H1 (cell line): Measurements from ENCODE around the gene TPP1. TPM values are rescaled to one million over a fixed set of nuclear protein-coding genes. Genes with fewer than 3 reads are reported as not detected.
A peak's percentile ranks its signal among the peaks of the same experiment; 100 is the strongest.

ENCODE experiments used
- CTCF ChIA-PET: fragments of 300-600 bp; sonication (Branson Sonifier 250); formaldehyde crosslinking; loops from one replicate; lab custom pipeline; 2021; ENCODE audit not compliant: partially characterized antibody; lab: Charles Lee
- POLR2A ChIA-PET: fragments of 300-600 bp; sonication (Branson Sonifier 250); formaldehyde crosslinking; loops from one replicate; lab custom pipeline; 2021; ENCODE audit warnings: inconsistent platforms; ENCODE audit not compliant: partially characterized antibody; lab: Charles Lee
- DNase-seq, 2 experiments: peaks; one replicate each; pipeline versions ENCODE4 v3.0.0 to v3.0.0-alpha.2; 2010 to 2022; ENCODE audit warnings: low spot score in 2 of 2, low read depth in 1 of 2, mixed read lengths in 1 of 2
- FAIRE-seq: peaks from 2 replicates; lab custom pipeline; 2011; peaks lifted over from hg19 to GRCh38; lab: Jason Lieb, UNC
- H2AFZ ChIP-seq: 2 replicates; pipeline ENCODE4 v1.8.1; 2012; ENCODE audit warnings: low read length, inconsistent platforms
- H2AK5ac ChIP-seq: 2 replicates; pipeline ENCODE4 v1.6.1; 2013; ENCODE audit warnings: low read depth, low read length
- H2BK120ac ChIP-seq: replicated peaks from 2 replicates; pipeline ENCODE3; 2013; ENCODE audit warnings: low read depth, low read length, inconsistent platforms
- H2BK12ac ChIP-seq: 2 replicates; pipeline ENCODE4 v1.6.1; 2013; ENCODE audit warnings: low read depth, low read length
- H2BK15ac ChIP-seq: 2 replicates; pipeline ENCODE4 v1.6.1; 2013; ENCODE audit warnings: low read length
- H2BK20ac ChIP-seq: 2 replicates; pipeline ENCODE4 v1.6.1; 2013; ENCODE audit warnings: low read length
- H2BK5ac ChIP-seq: 2 replicates; pipeline ENCODE4 v1.6.1; 2013; ENCODE audit warnings: low read depth, low read length
- H3K14ac ChIP-seq: 2 replicates; pipeline ENCODE4 v1.6.1; 2013; ENCODE audit warnings: inconsistent platforms; ENCODE audit not compliant: insufficient read length
- H3K18ac ChIP-seq: 2 replicates; pipeline ENCODE4 v1.6.1; 2013; ENCODE audit warnings: low read length; ENCODE audit errors: extremely low read depth
- H3K23ac ChIP-seq: 2 replicates; pipeline ENCODE4 v1.6.1; 2013; ENCODE audit warnings: inconsistent platforms; ENCODE audit not compliant: insufficient read length
- H3K23me2 ChIP-seq: 2 replicates; pipeline ENCODE4 v1.6.1; 2013; ENCODE audit warnings: low read depth, low read length
- H3K27ac ChIP-seq: 2 replicates; pipeline ENCODE4 v1.6.1; 2011; ENCODE audit warnings: low read depth, low read length, inconsistent platforms
- H3K27me3 ChIP-seq, 4 experiments: replicated peaks in 1 of 4; 1 replicate in 1 of 4; 2 replicates in 3 of 4; pipeline versions ENCODE4 v1.6.1 to v1.8.1; 2011 to 2013; ENCODE audit warnings: low read length in 3 of 4, mild to moderate bottlenecking in 3 of 4, inconsistent platforms in 2 of 4, mixed read lengths in 2 of 4, moderate library complexity in 1 of 4; ENCODE audit not compliant: control insufficient read depth in 3 of 4, insufficient read depth in 3 of 4; ENCODE audit errors: extremely low read depth in 1 of 4
- H3K36me3 ChIP-seq, 4 experiments: 2 replicates each; pipeline versions ENCODE4 v1.6.1 to v1.8.1; 2011 to 2013; ENCODE audit warnings: mild to moderate bottlenecking in 4 of 4, low read length in 3 of 4, moderate library complexity in 2 of 4, control low read depth in 1 of 4, inconsistent platforms in 1 of 4; ENCODE audit not compliant: insufficient read depth in 4 of 4, control insufficient read depth in 2 of 4
- H3K4ac ChIP-seq: replicated peaks from 2 replicates; pipeline ENCODE3; 2013; ENCODE audit warnings: low read length, low read depth, mixed read lengths, inconsistent platforms; ENCODE audit not compliant: insufficient read length
- H3K4me1 ChIP-seq, 4 experiments: replicated peaks in 1 of 4; 1 replicate in 1 of 4; 2 replicates in 3 of 4; pipeline versions ENCODE4 v1.6.1 to v1.8.1; 2011 to 2013; ENCODE audit warnings: low read length in 3 of 4, inconsistent platforms in 2 of 4, mixed read lengths in 1 of 4; ENCODE audit not compliant: insufficient read depth in 4 of 4, control insufficient read depth in 3 of 4
- H3K4me2 ChIP-seq, 2 experiments: 2 replicates each; pipeline versions ENCODE4 v1.6.1 to v1.8.1; 2011 to 2013; ENCODE audit warnings: low read depth in 2 of 2, low read length in 2 of 2, control low read depth in 1 of 2, inconsistent platforms in 1 of 2, mild to moderate bottlenecking in 1 of 2; ENCODE audit not compliant: insufficient read depth in 1 of 2
- H3K4me3 ChIP-seq, 4 experiments: fragments of 200-600, 300-600 bp in 1 of 4; sonication (generic), shearing (Covaris generic), sonication (Bioruptor Twin) in 1 of 4; 2 replicates each; pipeline versions ENCODE4 v1.5.1 to v1.8.1; 2011 to 2016; ENCODE audit warnings: low read length in 4 of 4, low read depth in 3 of 4, control low read depth in 2 of 4, inconsistent platforms in 2 of 4, mild to moderate bottlenecking in 2 of 4, mixed read lengths in 1 of 4, moderate library complexity in 1 of 4; ENCODE audit not compliant: insufficient read depth in 2 of 4; ENCODE audit errors: extremely low read depth in 1 of 4
- H3K56ac ChIP-seq: replicated peaks from 2 replicates; pipeline ENCODE3; 2013; ENCODE audit warnings: low read depth, mild to moderate bottlenecking, mixed read lengths, low read length, inconsistent platforms; ENCODE audit not compliant: insufficient read length
- H3K79me1 ChIP-seq: 2 replicates; pipeline ENCODE4 v1.6.1; 2013; ENCODE audit warnings: low read depth, low read length, control low read depth
- H3K79me2 ChIP-seq, 2 experiments: 2 replicates each; pipeline versions ENCODE4 v1.6.1 to v1.8.1; 2012 to 2013; ENCODE audit warnings: low read length in 2 of 2, mild to moderate bottlenecking in 2 of 2, inconsistent platforms in 1 of 2; ENCODE audit not compliant: insufficient read depth in 2 of 2, control insufficient read depth in 1 of 2
- H3K9ac ChIP-seq, 4 experiments: replicated peaks in 1 of 4; 1 replicate in 1 of 4; 2 replicates in 3 of 4; pipeline versions ENCODE4 v1.6.1 to v1.8.1; 2011 to 2013; ENCODE audit warnings: low read depth in 3 of 4, low read length in 3 of 4, control low read depth in 2 of 4, mild to moderate bottlenecking in 2 of 4, moderate library complexity in 2 of 4, inconsistent platforms in 1 of 4; ENCODE audit errors: extremely low read depth in 1 of 4
- H3K9me3 ChIP-seq, 2 experiments: 2 replicates each; pipeline versions ENCODE4 v1.6.1 to v1.8.1; 2012 to 2013; ENCODE audit warnings: mild to moderate bottlenecking in 2 of 2, moderate library complexity in 2 of 2, control low read depth in 1 of 2, inconsistent platforms in 1 of 2, low read depth in 1 of 2, low read length in 1 of 2, mixed read lengths in 1 of 2; ENCODE audit not compliant: insufficient read depth in 2 of 2
- H4K20me1 ChIP-seq, 2 experiments: replicated peaks in 1 of 2; 2 replicates each; pipeline versions ENCODE3 to v1.8.1; 2011 to 2013; ENCODE audit warnings: inconsistent platforms in 2 of 2, low read length in 2 of 2, mild to moderate bottlenecking in 1 of 2; ENCODE audit not compliant: insufficient read depth in 2 of 2, control insufficient read depth in 1 of 2
- H4K5ac ChIP-seq: 2 replicates; pipeline ENCODE4 v1.6.1; 2013; ENCODE audit warnings: low read length, low read depth, mixed read lengths, inconsistent platforms; ENCODE audit not compliant: insufficient read length
- H4K8ac ChIP-seq: 2 replicates; pipeline ENCODE4 v1.8.0; 2013; ENCODE audit warnings: mild to moderate bottlenecking, moderate library complexity, low read length, inconsistent platforms; ENCODE audit not compliant: insufficient read depth; ENCODE audit errors: extremely low read depth
- H4K91ac ChIP-seq: replicated peaks from 2 replicates; pipeline ENCODE3; 2013; ENCODE audit warnings: low read length, mixed read lengths, inconsistent platforms; ENCODE audit not compliant: insufficient read length
- WGBS, 2 experiments: shearing (Covaris generic) in 1 of 2; methylation state at CpG; one replicate each; pipeline versions ENCODE4 v1.1.6 to v1.1.7; 2013 to 2015; ENCODE audit warnings: low lambda C conversion rate in 2 of 2, mixed read lengths in 2 of 2, inconsistent platforms in 1 of 2, low coverage in 1 of 2, missing lambda C conversion rate in 1 of 2; ENCODE audit not compliant: insufficient replicate concordance in 2 of 2, insufficient coverage in 1 of 2, insufficient read length in 1 of 2; ENCODE audit errors: extremely low coverage in 1 of 2, missing lambda C conversion rate in 1 of 2; 5-methylcytosine and 5-hydroxymethylcytosine counted together
- polyA plus RNA-seq, 7 experiments: library from polyadenylated mRNA; depleted of rRNA in 3 of 7; stranded (reverse) in 5 of 7; unstranded in 2 of 7; fragments of >200 nt in 5 of 7; fragments of 200-250 nt in 2 of 7; gene quantifications; 1 replicate in 5 of 7; 2 replicates in 1 of 7; 4 replicates in 1 of 7; pipeline versions ENCODE4 v1.2.1 to v1.2.3, GENCODE V29; 2011 to 2013; ENCODE audit warnings: missing spikeins in 2 of 7, mixed read lengths in 2 of 7
- total RNA-seq: library from RNA; stranded (reverse); fragmentation: NEBNext Ultra II Directional; extraction: Animal tissue kit (Norgen Biotek cat#: 25700); gene quantifications from 2 replicates; pipeline ENCODE4 v1.2.1, GENCODE V29; 2021

TPP1 gene
- total and polyA plus RNA-seq, 2 of the 8 experiments (the other 6 are each of a cell fraction or from before 2014, with no cell fraction given) = 36.1 to 77.5 TPM

DNA sequence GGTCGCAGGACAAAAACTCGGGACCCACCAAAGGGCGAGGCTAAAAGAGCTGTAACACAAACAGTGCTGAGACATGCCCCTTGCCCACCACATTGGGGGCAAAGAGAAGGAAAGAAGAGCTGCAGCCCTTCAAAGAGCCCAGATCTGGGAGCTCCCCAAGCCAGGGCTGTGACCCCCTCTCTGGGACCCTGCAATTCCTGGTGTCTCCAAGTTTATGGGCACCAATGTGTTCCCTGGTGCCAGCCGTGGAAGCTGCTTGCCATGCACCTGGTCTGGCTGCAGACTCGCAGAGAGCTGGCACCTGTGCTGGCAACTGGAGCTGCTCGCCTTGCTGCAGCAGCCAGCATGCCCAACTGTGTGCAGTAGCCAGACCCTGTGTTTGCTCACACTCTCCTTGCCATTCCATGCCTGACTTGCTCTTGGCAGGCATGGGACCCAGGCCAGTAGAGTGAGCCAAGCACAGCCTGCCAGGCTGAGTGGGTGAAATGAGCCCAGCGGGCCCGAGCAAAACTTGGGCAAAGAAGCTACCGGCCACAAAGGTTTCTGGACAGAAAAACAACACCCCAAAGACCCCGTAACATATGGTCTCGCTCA is 31.8 kb downstream of the TPP1 start:
- H3K27ac ChIP-seq = peak overlapping the region; percentile 59; the same call in 1 of the 2 replicates
- H4K20me1 ChIP-seq = no peaks in the 10 kb centered on the region
- H4K8ac ChIP-seq = no peak overlapping the region
- DNase-seq = peak in 1 of 2 experiments; percentile 43
- H3K4me2 ChIP-seq = peak overlapping the region in 1 of 2 experiments; percentile 83; a peak in 2 of 4 replicates
- peak overlapping the region; percentile 78; the same call in 1 of the 2 replicates for H2BK5ac ChIP-seq
- no peak overlapping the region for H2BK12ac ChIP-seq
- no peaks in the 10 kb centered on the region for H3K23me2 ChIP-seq
- H2AFZ ChIP-seq = peak overlapping the region; percentile 79
- H4K91ac ChIP-seq = peak overlapping the region; percentile 7
- FAIRE-seq = no peak
- H4K5ac ChIP-seq = no peak overlapping the region
- no peak overlapping the region for H3K4ac ChIP-seq
- no peak overlapping the region for H3K56ac ChIP-seq
- H3K27me3 ChIP-seq = no peaks in the 10 kb centered on the region
- H3K9me3 ChIP-seq = peaks cover 0 to 4% of the 10 kb centered on the region in 2 experiments; a peak in 1 of 4 replicates
- H3K14ac ChIP-seq = no peak overlapping the region
- peaks cover 0 to 16% (median 10%) of the 10 kb centered on the region in 4 experiments; a peak in 5 of 7 replicates for H3K4me1 ChIP-seq
- no peak overlapping the region for H2BK15ac ChIP-seq
- no peak overlapping the region for H2BK120ac ChIP-seq
- peak overlapping the region in 1 of 4 experiments; percentile 29; a peak in 3 of 7 replicates for H3K9ac ChIP-seq
- no peak overlapping the region for H2AK5ac ChIP-seq
- H3K18ac ChIP-seq = peak overlapping the region; percentile 48; the same call in 1 of the 2 replicates
- no peaks in the 10 kb centered on the region for H3K79me2 ChIP-seq
- H3K23ac ChIP-seq = no peak overlapping the region
- peak overlapping the region in 3 of 4 experiments; percentile 37 to 55 (median 49); a peak in 4 of 8 replicates for H3K4me3 ChIP-seq
- CTCF ChIA-PET = interaction anchor here (0.7 to 3.0 kb wide), 11 partner anchors 7 to 319 kb away, joined by 3 to 11 read pairs (median 4); no protein-coding TSS in a partner anchor
- no peak overlapping the region for H2BK20ac ChIP-seq
- H3K36me3 ChIP-seq = no peaks in the 10 kb centered on the region
- no peaks in the 10 kb centered on the region; the same call in 1 of the 2 replicates for H3K79me1 ChIP-seq
- 71% methylated on average over 11 of the region's 11 CpGs; no CpG with 5 or more reads in 1 of the 2 experiments for WGBS, 2 experiments
- POLR2A ChIA-PET = interaction anchor here (1.1 to 1.7 kb wide), 3 partner anchors 9 to 32 kb away, joined by 3 to 4 read pairs (median 4); partner anchors contain the start of genes ILK and TPP1
